SKM-1 treated with dmso at 0.1 percent for 144 hours (cell line): ENCODE results near the gene PTBP3.
"Not testable (repeated sequence)": the region's sequence is repeated elsewhere in the genome, so short reads cannot be mapped to it uniquely, and the experiment has no call there.

Source experiments
- DNase-seq: peaks from one replicate; lab custom pipeline; 2025; ENCODE audit not compliant: unreplicated experiment; lab: John Stamatoyannopoulos, UW

The PTBP3 gene

GRCh38 chr9:112325127-112325526 lies 8.3 kb downstream of the PTBP3 start:
- DNase-seq = no peak

GRCh38 chr9:112323378-112323854 lies 10.0 kb downstream of the PTBP3 start:
- DNase-seq = no peak

- no peak for DNase-seq
Observed at GRCh38 chr9:112322701-112323377, 10.6 kb downstream of the PTBP3 start.

GRCh38 chr9:112316258-112316943 lies 17.0 kb downstream of the PTBP3 start:
- no peak for DNase-seq

GRCh38 chr9:112315331-112316257 lies 17.8 kb downstream of the PTBP3 start:
- DNase-seq = no peak

- no peak for DNase-seq
Observed at GRCh38 chr9:112312139-112312538, 21.3 kb downstream of the PTBP3 start.

GRCh38 chr9:112311497-112311896 lies 21.9 kb downstream of the PTBP3 start:
- DNase-seq = no peak

- DNase-seq = no peak
Observed at GRCh38 chr9:112310826-112311225, 22.6 kb downstream of the PTBP3 start.

- no peak for DNase-seq
Observed at GRCh38 chr9:112308588-112308987, 24.8 kb downstream of the PTBP3 start.

- no peak for DNase-seq
Observed at GRCh38 chr9:112301420-112301819, 32.0 kb downstream of the PTBP3 start.

GRCh38 chr9:112299514-112299913 lies 33.9 kb downstream of the PTBP3 start:
- no peak for DNase-seq

- DNase-seq = no peak
Observed at GRCh38 chr9:112296929-112297328, 36.5 kb downstream of the PTBP3 start.

GRCh38 chr9:112295174-112295573 lies 38.2 kb downstream of the PTBP3 start:
- no peak for DNase-seq

GRCh38 chr9:112288029-112288428 lies 45.4 kb downstream of the PTBP3 start:
- no peak for DNase-seq

GRCh38 chr9:112286926-112287325 lies 46.5 kb downstream of the PTBP3 start:
- no peak for DNase-seq

- DNase-seq = no peak
Observed at GRCh38 chr9:112285056-112285455, 48.4 kb downstream of the PTBP3 start.

GRCh38 chr9:112283582-112284253 lies 49.7 kb downstream of the PTBP3 start:
- no peak for DNase-seq

- DNase-seq = not testable (repeated sequence)
Observed at GRCh38 chr9:112282841-112283240, 50.6 kb downstream of the PTBP3 start.

- DNase-seq = no peak
Observed at GRCh38 chr9:112280904-112281303, 52.5 kb downstream of the PTBP3 start.

- DNase-seq = no peak
Observed at GRCh38 chr9:112279501-112279900, 53.9 kb downstream of the PTBP3 start.

GRCh38 chr9:112278152-112278551 lies 55.3 kb downstream of the PTBP3 start:
- DNase-seq = no peak
